Activated CD8-positive, alpha-beta T cell treated with anti-CD3 and anti-CD28 coated beads for 36 hours (primary cell): ENCODE data around the gene FARP2. TPM values are rescaled to one million over a fixed set of nuclear protein-coding genes. Genes with fewer than 3 reads are reported as not detected.

Experiments
- ATAC-seq: fragments of 200-7000 bp; cut with Tn5 transposase; one replicate; pipeline ENCODE4 v1.10.0; 2021; ENCODE audit warnings: mild to moderate bottlenecking, moderate library complexity
- CTCF ChIA-PET: fragments of 350-600 bp; sonication (Branson Sonifier 250); formaldehyde crosslinking; loops from one replicate; lab custom pipeline; 2021; ENCODE audit warnings: antibody characterized with exemption; lab: Charles Lee
- POLR2A ChIA-PET: fragments of 350-600 bp; sonication (Branson Sonifier 250); formaldehyde crosslinking; loops from one replicate; lab custom pipeline; 2021; ENCODE audit warnings: antibody characterized with exemption; lab: Charles Lee
- DNase-seq: peaks from one replicate; pipeline ENCODE4 v3.0.0-alpha.2; 2020
- H3K27ac Mint-ChIP-seq: one replicate; pipeline ENCODE4 v1.8.0; 2021; ENCODE audit warnings: mild to moderate bottlenecking, mixed read lengths
- H3K27me3 Mint-ChIP-seq: one replicate; pipeline ENCODE4 v1.8.0; 2021; ENCODE audit warnings: mixed read lengths
- H3K36me3 Mint-ChIP-seq: one replicate; pipeline ENCODE4 v1.8.0; 2021; ENCODE audit warnings: low read depth, mixed read lengths
- H3K4me1 Mint-ChIP-seq: one replicate; pipeline ENCODE4 v1.8.0; 2021; ENCODE audit warnings: low read depth, mixed read lengths
- H3K4me3 Mint-ChIP-seq: one replicate; pipeline ENCODE4 v1.8.0; 2021; ENCODE audit warnings: mild to moderate bottlenecking, moderate library complexity, mixed read lengths
- H3K9me3 Mint-ChIP-seq: one replicate; pipeline ENCODE4 v1.8.0; 2021; ENCODE audit warnings: mixed read lengths
- intact Hi-C: fragments of 100-400 bp; cut with micrococcal nuclease; formaldehyde crosslinking; loops from one replicate; pipeline ENCODE4 v1.10.0; 2022
- total RNA-seq, 2 experiments: library from RNA; stranded (reverse); gene quantifications; one replicate each; pipeline ENCODE4 v1.2.3, GENCODE V29; 2021
- TF ChIP-seq, protein P1 (sequence below): fragments of 200-600 bp; IDR thresholded peaks from one replicate; pipeline ENCODE4 v1.8.0; 2022; ENCODE audit warnings: antibody characterized with exemption, mild to moderate bottlenecking

Gene FARP2
- total RNA-seq, 2 experiments from 2014 or later, result 31.9 to 32.8 TPM

DNA sequence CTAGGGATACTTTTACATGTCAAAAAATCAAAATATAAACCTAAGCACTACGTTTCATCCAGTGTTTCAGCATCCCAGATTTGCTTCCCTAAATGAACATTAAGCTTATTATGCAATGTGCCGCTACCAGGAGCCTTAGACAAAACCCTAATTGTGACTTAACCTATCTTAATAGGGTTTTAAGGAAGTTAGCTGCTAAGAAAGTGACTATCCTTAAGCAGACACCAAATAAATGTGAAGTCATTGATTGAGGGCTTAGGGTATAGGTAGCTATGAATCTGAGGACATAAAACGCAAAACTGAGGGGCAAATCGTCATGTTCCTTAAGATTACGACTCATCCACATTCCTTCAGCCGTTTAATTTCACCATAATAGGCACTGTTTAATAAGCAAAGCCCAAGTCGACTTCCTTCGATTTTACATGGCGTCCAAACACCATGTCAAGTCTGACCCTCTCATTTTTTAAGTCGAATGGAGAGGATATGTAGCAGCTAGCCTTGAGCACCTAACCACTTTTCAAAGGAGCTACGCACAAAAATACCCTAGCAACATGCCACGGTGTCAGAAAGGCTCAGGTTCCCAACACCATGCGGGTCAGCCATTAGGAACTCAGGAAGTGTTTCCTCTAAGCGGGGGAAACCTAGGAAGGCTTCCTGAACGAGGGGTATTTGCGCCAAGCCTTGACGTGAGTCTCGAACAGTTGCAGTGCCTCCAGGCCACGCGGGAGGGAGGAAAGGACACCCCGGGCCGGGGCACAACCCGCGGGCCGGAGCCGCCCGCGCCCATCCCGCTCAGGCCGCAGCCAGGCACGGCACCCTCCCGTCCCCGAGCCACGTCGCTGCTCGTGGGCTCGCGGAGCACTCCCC is 41.6 kb upstream of the FARP2 start:
- ATAC-seq (no peak), DNase-seq (no peak)
- TF ChIP-seq, protein P1, sequence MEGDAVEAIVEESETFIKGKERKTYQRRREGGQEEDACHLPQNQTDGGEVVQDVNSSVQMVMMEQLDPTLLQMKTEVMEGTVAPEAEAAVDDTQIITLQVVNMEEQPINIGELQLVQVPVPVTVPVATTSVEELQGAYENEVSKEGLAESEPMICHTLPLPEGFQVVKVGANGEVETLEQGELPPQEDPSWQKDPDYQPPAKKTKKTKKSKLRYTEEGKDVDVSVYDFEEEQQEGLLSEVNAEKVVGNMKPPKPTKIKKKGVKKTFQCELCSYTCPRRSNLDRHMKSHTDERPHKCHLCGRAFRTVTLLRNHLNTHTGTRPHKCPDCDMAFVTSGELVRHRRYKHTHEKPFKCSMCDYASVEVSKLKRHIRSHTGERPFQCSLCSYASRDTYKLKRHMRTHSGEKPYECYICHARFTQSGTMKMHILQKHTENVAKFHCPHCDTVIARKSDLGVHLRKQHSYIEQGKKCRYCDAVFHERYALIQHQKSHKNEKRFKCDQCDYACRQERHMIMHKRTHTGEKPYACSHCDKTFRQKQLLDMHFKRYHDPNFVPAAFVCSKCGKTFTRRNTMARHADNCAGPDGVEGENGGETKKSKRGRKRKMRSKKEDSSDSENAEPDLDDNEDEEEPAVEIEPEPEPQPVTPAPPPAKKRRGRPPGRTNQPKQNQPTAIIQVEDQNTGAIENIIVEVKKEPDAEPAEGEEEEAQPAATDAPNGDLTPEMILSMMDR, result no peak
- POLR2A ChIA-PET, result interaction anchor here (0.7 to 2.2 kb wide), 15 partner anchors 8 to 692 kb away, joined by 3 to 11 read pairs (median 4); partner anchors contain the start of gene ING5
- peaks cover 66% of the 10 kb centered on the region for H3K4me1 Mint-ChIP-seq
- H3K27me3 Mint-ChIP-seq, result no peaks in the 10 kb centered on the region
- peaks cover 31% of the 10 kb centered on the region for H3K36me3 Mint-ChIP-seq
- H3K27ac Mint-ChIP-seq, result peak overlapping the region; percentile 93
- H3K4me3 Mint-ChIP-seq, result peak overlapping the region; percentile 99
- intact Hi-C loops, result no loop called here
- CTCF ChIA-PET, result interaction anchor here (0.8 to 1.4 kb wide), 4 partner anchors 12 to 386 kb away, joined by 3 to 7 read pairs (median 4); no protein-coding TSS in a partner anchor
- H3K9me3 Mint-ChIP-seq, result no peaks in the 10 kb centered on the region

DNA sequence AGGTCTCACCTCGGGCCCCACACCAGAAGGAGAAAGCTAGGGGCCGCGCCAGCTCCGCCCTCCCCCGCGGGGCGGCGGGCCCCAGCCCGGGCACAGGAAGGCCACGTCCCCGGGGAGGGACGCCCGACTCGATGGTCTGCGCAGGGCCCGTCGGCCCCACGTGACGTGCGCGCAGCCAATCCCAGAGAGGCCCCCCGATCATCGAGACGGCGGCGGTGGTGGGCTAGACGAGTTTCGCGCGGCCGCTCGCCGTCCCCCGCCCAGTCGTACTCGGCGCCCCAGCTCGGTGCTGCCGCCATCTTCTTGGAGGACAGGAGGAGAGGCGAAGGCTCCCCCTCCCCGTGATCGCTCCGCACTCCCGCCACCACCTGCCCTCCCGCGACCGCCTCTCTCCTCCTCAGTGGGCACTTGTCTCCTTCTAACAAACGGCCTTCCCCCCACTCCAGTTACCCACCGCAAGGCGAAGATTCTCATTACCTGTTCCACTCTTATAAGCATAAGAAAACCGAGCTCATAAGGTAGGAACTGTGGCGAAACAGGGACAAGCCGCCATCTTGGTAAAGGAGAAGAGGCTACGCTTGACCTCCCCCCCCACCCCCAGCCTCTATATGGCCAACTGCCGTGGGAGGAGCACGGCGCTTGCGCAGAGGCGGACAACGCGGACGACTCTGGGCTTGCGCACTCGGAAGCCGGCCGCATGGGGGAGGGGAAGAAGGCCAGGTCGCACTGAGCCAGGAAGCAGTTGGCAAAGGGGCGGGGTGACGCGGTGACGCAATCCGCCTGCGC is 40.8 kb upstream of the FARP2 start, which contains the start of gene HDLBP:
TSS of gene HDLBP (minus strand) at position 580 of the 786 bp plus-strand sequence. CDS start 48,803 bp downstream, outside the sequence.
- no peaks in the 10 kb centered on the region for H3K9me3 Mint-ChIP-seq
- TF ChIP-seq, protein P1, result no peak
- CTCF ChIA-PET, result interaction anchor here (1.2 to 1.4 kb wide), 2 partner anchors 12 to 30 kb away, joined by 3 to 7 read pairs; no protein-coding TSS in a partner anchor
- POLR2A ChIA-PET, result interaction anchor here (0.6 to 2.4 kb wide), 21 partner anchors 9 to 693 kb away, joined by 3 to 11 read pairs (median 4); partner anchors contain the start of genes DTYMK and ING5
- intact Hi-C loops, result no loop called here
- ATAC-seq (peak; percentile 83), DNase-seq (peak; percentile 100)
- peak within 1 kb of the TSS; percentile 100 for H3K27ac Mint-ChIP-seq
- peaks cover 66% of the 10 kb centered on the region for H3K4me1 Mint-ChIP-seq
- H3K4me3 Mint-ChIP-seq, result peak within 1 kb of the TSS; percentile 99
- no peaks in the 10 kb centered on the region for H3K27me3 Mint-ChIP-seq
- H3K36me3 Mint-ChIP-seq, result peaks cover 38% of the 10 kb centered on the region

DNA sequence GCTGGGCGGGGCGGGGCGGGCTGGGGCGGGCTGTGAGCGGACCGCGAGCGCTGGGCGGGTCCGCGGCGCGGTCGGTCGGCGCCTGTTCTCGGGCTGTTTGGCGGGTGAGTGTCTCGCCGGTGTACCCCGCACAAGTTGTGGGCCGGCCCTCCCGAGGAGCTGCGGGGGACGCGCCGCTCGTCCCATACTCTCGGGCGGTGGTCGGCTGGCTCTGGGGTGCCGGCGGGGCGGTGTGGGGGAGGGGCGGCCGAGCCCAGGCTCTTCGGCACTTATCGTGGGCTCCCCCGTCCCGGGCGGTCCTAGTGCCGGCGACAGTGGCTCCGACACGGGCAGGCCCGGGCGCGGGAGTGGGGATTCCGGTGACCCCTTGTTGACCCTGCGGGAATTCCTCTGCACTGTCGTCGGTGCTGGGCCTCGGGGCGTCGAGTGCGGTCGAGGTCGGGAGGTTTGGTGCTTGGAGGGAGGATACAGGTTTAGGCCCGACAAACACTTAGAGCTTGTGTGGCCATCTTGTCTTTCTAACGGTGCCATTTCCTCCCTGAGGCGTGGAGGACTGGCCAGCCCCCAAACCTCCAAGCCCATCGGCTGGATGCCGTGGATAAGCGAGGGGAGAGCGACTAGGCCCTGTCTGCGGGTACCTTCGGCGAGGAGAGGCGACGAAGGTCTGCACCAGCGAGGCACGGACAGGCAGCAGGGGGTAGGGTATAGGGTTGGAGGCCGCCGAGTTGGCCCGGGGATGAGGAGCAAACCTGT is 40.0 kb upstream of the FARP2 start, which contains the start of gene SEPTIN2:
TSS of gene SEPTIN2 (plus strand) at position 47 of the 753 bp plus-strand sequence. CDS start 8,308 bp downstream, outside the sequence.
- H3K27ac Mint-ChIP-seq, result peak within 1 kb of the TSS; percentile 100
- DNase-seq (peak; percentile 82), ATAC-seq (peak; percentile 48)
- peak within 1 kb of the TSS; percentile 99 for H3K4me3 Mint-ChIP-seq
- no peaks in the 10 kb centered on the region for H3K9me3 Mint-ChIP-seq
- intact Hi-C loops, result no loop called here
- ChIA-PET CTCF (no interaction called here), POLR2A (interaction anchor here (0.6 to 2.4 kb wide), 17 partner anchors 8 to 385 kb away, joined by 3 to 11 read pairs (median 4); partner anchors contain the start of genes DTYMK and ING5)
- TF ChIP-seq, protein P1, result no peak
- peaks cover 65% of the 10 kb centered on the region for H3K4me1 Mint-ChIP-seq
- H3K27me3 Mint-ChIP-seq, result no peaks in the 10 kb centered on the region
- H3K36me3 Mint-ChIP-seq, result peaks cover 40% of the 10 kb centered on the region

DNA sequence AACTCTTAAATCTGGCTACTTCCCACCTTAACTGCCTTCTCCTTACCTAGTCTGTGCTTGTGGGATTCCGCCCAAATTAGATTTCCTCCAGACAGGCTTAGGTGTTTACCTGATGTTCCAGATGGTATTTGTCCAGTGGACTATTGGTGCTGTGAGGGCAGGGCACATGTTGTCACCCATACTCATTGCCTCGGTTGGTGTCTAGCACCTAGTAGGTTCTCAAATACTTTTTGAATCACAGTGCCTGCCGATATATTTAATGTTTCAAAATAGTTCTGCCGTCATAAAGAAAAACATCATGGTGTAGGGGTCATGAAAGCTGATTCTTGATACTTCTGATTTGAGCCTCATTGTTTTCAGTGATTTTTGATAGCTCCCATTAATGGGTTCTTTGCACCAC is 39.3 kb upstream of the FARP2 start:
- TF ChIP-seq, protein P1, result no peak
- no peaks in the 10 kb centered on the region for H3K27me3 Mint-ChIP-seq
- H3K27ac Mint-ChIP-seq, result peak overlapping the region; percentile 100
- ChIA-PET CTCF (no interaction called here), POLR2A (interaction anchor here (0.6 to 2.4 kb wide), 8 partner anchors 14 to 384 kb away, joined by 3 to 8 read pairs (median 4); no protein-coding TSS in a partner anchor)
- peaks cover 65% of the 10 kb centered on the region for H3K4me1 Mint-ChIP-seq
- H3K36me3 Mint-ChIP-seq, result peaks cover 44% of the 10 kb centered on the region
- ATAC-seq (no peak), DNase-seq (no peak)
- intact Hi-C loops, result no loop called here
- peak overlapping the region; percentile 99 for H3K4me3 Mint-ChIP-seq
- H3K9me3 Mint-ChIP-seq, result no peaks in the 10 kb centered on the region
